Measurements from ENCODE around the gene UBE2E2. TPM values are rescaled to one million over a fixed set of nuclear protein-coding genes. Genes with fewer than 3 reads are reported as not detected.

UBE2E2 gene
- total RNA-seq, 1 experiment from 2014 or later, result 38.6 TPM

DNA sequence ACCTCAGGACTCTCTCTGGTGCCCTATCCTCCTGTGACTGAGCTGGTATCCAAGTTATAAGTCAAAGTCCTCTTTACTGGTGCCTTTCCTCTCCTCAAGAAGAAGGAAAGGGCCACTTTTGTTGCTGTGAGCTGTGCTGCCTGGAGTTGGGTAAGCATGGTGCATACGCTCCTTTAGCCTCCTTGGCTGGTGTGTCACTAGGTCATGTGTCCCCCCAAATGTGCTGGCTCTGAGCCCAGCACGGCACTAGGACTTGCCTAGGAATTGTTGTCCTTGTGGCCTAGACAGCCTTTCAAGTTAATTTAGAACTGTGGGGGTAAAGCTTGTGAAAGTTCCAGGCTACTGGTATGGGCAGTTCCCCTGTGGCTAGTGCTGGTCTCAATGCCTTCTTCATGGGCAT, 113.8 kb downstream of the UBE2E2 start:
- H4K5ac ChIP-seq (ENCODE audit: insufficient read length, low read depth, low read length), result no peak overlapping the region
- H4K20me1 ChIP-seq (ENCODE audit: control insufficient read depth, insufficient read depth, insufficient read length), result no peaks in the 10 kb centered on the region
- H3K4me1 Mint-ChIP-seq, result peaks cover 3 to 8% of the 10 kb centered on the region in 2 experiments; a peak in 2 of 4 replicates
- H3K27ac Mint-ChIP-seq, result peak overlapping the region in 1 of 3 experiments; percentile 51; a peak in 1 of 7 replicates
- no peak overlapping the region for H4K8ac ChIP-seq (replicated peaks; ENCODE audit: insufficient read length, low read depth, low read length)
- no peak overlapping the region for H4K91ac ChIP-seq (ENCODE audit: insufficient read length, low read depth, low read length)
- no peak overlapping the region for H3K4me3 Mint-ChIP-seq
- H3K4me1 ChIP-seq (ENCODE audit: insufficient read depth, low read length), result no peaks in the 10 kb centered on the region
- no peak overlapping the region for H2AK5ac ChIP-seq (ENCODE audit: insufficient read length, low read length)
- no peaks in the 10 kb centered on the region for H3K23me2 ChIP-seq (ENCODE audit: insufficient read length, low read depth, low read length, poor library complexity, severe bottlenecking)
- H3K27ac ChIP-seq (ENCODE audit: insufficient read length, low read depth, low read length), result no peak overlapping the region
- H3K14ac ChIP-seq (ENCODE audit: insufficient read depth, low read length), result no peak overlapping the region
- H2BK15ac ChIP-seq (ENCODE audit: low read depth, low read length), result no peak overlapping the region
- H3K27me3 Mint-ChIP-seq (ENCODE audit: low read depth), result no peaks in the 10 kb centered on the region; the same call in 1 of the 2 replicates
- TF ChIP-seq CTCF (conservative IDR thresholded peaks at IDR 0.05), result no peak
- WGBS (ENCODE audit: extremely low coverage, insufficient read length, low lambda C conversion rate), result no CpG with 5 or more reads among the region's 2 CpGs
- H3K36me3 Mint-ChIP-seq (ENCODE audit: insufficient read depth in 1 of 3, low read depth in 3 of 3), result peaks cover 7 to 12% (median 10%) of the 10 kb centered on the region in 3 experiments
- H2AFZ ChIP-seq (ENCODE audit: low read length), result no peak overlapping the region
- no peak for DNase-seq
- no peak overlapping the region for H3T11ph ChIP-seq (ENCODE audit: low read length)
- no peaks in the 10 kb centered on the region for H3K27me3 ChIP-seq (ENCODE audit: insufficient read depth, low read length)
- H3K9me3 ChIP-seq (ENCODE audit: control insufficient read depth, low read depth, low read length), result no peaks in the 10 kb centered on the region
- H3K79me1 ChIP-seq (ENCODE audit: insufficient read depth, low read depth, low read length, poor library complexity, severe bottlenecking), result no peaks in the 10 kb centered on the region
- H3K9ac ChIP-seq (ENCODE audit: extremely low read depth, insufficient read length, low read length), result no peak overlapping the region
- no peak overlapping the region for H2BK120ac ChIP-seq (ENCODE audit: low read depth, low read length, poor library complexity, severe bottlenecking)
- H2BK20ac ChIP-seq (ENCODE audit: low read depth, low read length, poor library complexity, severe bottlenecking), result no peak overlapping the region
- no peak overlapping the region for H3K23ac ChIP-seq (ENCODE audit: insufficient read length, low read depth, low read length)
- no peak overlapping the region for H3K18ac ChIP-seq (ENCODE audit: insufficient read length, low read depth, low read length)
- H3K79me2 ChIP-seq (ENCODE audit: insufficient read depth, low read length), result no peaks in the 10 kb centered on the region
- peaks cover 5 to 10% of the 10 kb centered on the region in 2 experiments; a peak in 3 of 5 replicates for H3K9me3 Mint-ChIP-seq
- no peak overlapping the region for H3K56ac ChIP-seq (ENCODE audit: insufficient read length, low read depth, low read length)
- H2BK12ac ChIP-seq (ENCODE audit: insufficient read length, low read depth, low read length), result no peak overlapping the region
- H3K4me2 ChIP-seq (ENCODE audit: insufficient read depth, insufficient read length, low read length), result no peak overlapping the region
- H3K4ac ChIP-seq (ENCODE audit: low read depth, low read length), result no peak overlapping the region
- no peak overlapping the region for H2BK5ac ChIP-seq (ENCODE audit: insufficient read length, low read length)

Measured in H9 (cell line).